Osteoblast (primary cell): Measurements from ENCODE around the gene ME3. TPM values are rescaled to one million over a fixed set of nuclear protein-coding genes. Genes with fewer than 3 reads are reported as not detected.
A peak's percentile ranks its signal among the peaks of the same experiment; 100 is the strongest.

ENCODE experiments used
- DNase-seq: peaks from one replicate; pipeline ENCODE4 v3.0.0; 2011; ENCODE audit warnings: low spot score, mixed read lengths; ENCODE audit not compliant: insufficient read length; ENCODE audit errors: missing footprints
- H2AFZ ChIP-seq: 2 replicates; pipeline ENCODE4 v1.6.0; 2011; ENCODE audit warnings: mild to moderate bottlenecking, low read length
- H3K27ac ChIP-seq: 2 replicates; pipeline ENCODE4 v1.5.1; 2011; ENCODE audit warnings: mild to moderate bottlenecking, low read depth, low read length, moderate library complexity
- H3K27me3 ChIP-seq: 2 replicates; pipeline ENCODE4 v1.6.0; 2012; ENCODE audit warnings: mild to moderate bottlenecking, control low read depth, inconsistent platforms, low read length, moderate library complexity; ENCODE audit not compliant: insufficient read depth
- H3K36me3 ChIP-seq: 2 replicates; pipeline ENCODE4 v1.5.1; 2011; ENCODE audit warnings: mild to moderate bottlenecking, low read length, control low read depth, moderate library complexity; ENCODE audit not compliant: insufficient read depth
- H3K4me1 ChIP-seq: 2 replicates; pipeline ENCODE4 v1.5.1; 2011; ENCODE audit warnings: mild to moderate bottlenecking, low read length, control low read depth, moderate library complexity; ENCODE audit not compliant: insufficient read depth
- H3K4me2 ChIP-seq: 2 replicates; pipeline ENCODE4 v1.6.0; 2011; ENCODE audit warnings: mild to moderate bottlenecking, low read length; ENCODE audit not compliant: insufficient read depth
- H3K4me3 ChIP-seq: fragments of 200-600 bp; sonication (generic); 3 replicates; pipeline ENCODE4 v1.5.1; 2012; ENCODE audit warnings: mild to moderate bottlenecking, low read length, inconsistent platforms; ENCODE audit not compliant: insufficient read depth
- H3K79me2 ChIP-seq: 2 replicates; pipeline ENCODE4 v1.6.0; 2012; ENCODE audit warnings: mild to moderate bottlenecking, low read length, control low read depth, inconsistent platforms; ENCODE audit not compliant: insufficient read depth
- H3K9me3 ChIP-seq: 2 replicates; pipeline ENCODE4 v1.5.1; 2011; ENCODE audit warnings: low read depth, low read length, control low read depth
- H4K20me1 ChIP-seq: 2 replicates; pipeline ENCODE4 v1.6.0; 2012; ENCODE audit warnings: mild to moderate bottlenecking, low read length, control low read depth; ENCODE audit not compliant: insufficient read depth
- CTCF ChIP-seq: IDR thresholded peaks from 2 replicates; pipeline ENCODE4 v1.5.1; 2011; ENCODE audit warnings: mild to moderate bottlenecking, low read depth, low read length, moderate library complexity; ENCODE audit errors: extremely low read depth
- total RNA-seq: library from RNA; depleted of rRNA; stranded (reverse); fragments of >200 nt; gene quantifications from 2 replicates; pipeline ENCODE4 v1.2.3, GENCODE V29; 2012

The ME3 gene
- total RNA-seq, 1 donor, result 70.9 TPM

- H3K4me2 ChIP-seq, result no peak overlapping the region
- TF ChIP-seq CTCF, result no peak
- H3K79me2 ChIP-seq, result no peaks in the 10 kb centered on the region
- H3K4me1 ChIP-seq, result peaks cover 5% of the 10 kb centered on the region
- H3K9me3 ChIP-seq, result no peaks in the 10 kb centered on the region
- no peaks in the 10 kb centered on the region for H3K36me3 ChIP-seq
- no peak overlapping the region for H3K4me3 ChIP-seq
- H2AFZ ChIP-seq, result no peak overlapping the region
- H3K27ac ChIP-seq, result no peak overlapping the region
- no peaks in the 10 kb centered on the region for H3K27me3 ChIP-seq
- no peaks in the 10 kb centered on the region for H4K20me1 ChIP-seq
- no peak for DNase-seq
These were observed 258.4 kb downstream of the ME3 start for GRCh38 chr11:86414032-86414431.

DNA sequence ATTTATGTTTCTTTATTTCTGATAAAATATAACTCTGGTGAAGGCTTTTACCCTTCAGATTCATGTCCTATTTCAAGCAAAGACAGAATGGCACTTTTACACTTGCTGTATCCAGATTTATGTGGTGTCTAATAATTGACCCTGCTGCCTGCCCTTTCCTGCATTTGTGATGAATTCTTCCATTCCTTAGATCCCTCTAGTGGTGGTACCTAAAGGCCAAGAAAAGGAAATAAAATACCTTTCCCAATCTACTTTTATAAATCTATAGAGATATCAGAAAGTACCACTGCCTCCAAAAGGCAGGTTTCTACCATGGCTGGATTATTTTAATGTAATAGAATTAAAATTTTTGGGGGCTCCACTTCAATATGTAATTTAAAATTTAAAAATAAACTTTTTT, 263.6 kb downstream of the ME3 start:
- DNase-seq, result peak; percentile 74
- peak; percentile 50 for TF ChIP-seq CTCF

DNA sequence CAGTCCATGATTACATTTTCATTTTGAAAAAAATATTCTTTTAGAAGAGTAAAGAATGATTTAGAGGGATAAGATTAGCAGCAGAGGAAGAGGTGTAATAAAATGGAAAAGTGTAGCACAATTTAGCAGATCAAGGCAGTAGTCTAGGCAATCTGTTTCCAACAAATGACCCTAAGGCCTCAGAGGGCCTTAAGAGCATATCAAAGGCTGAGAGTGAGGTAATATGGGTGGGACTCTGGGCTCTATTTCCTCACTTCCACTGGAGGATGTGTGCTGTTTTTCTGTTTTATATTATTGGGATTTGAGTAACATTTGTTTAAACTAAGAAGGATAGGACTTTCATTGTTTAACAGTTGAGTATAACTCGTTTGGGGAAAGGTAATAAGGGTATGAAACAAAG, 269.0 kb downstream of the ME3 start:
- Histone ChIP-seq H3K79me2 (no peaks in the 10 kb centered on the region), H4K20me1 (no peaks in the 10 kb centered on the region), H3K36me3 (no peaks in the 10 kb centered on the region), H3K9me3 (no peaks in the 10 kb centered on the region), H2AFZ (peak overlapping the region; percentile 31), H3K4me2 (no peak overlapping the region), H3K27ac (no peak overlapping the region), H3K27me3 (no peaks in the 10 kb centered on the region), H3K4me1 (no peaks in the 10 kb centered on the region), H3K4me3 (no peak overlapping the region)
- DNase-seq, result no peak
- no peak for TF ChIP-seq CTCF

More for the DNA sequence above, 263.6 kb downstream of the ME3 start:
- Histone ChIP-seq H3K27ac (no peak overlapping the region), H3K4me1 (no peaks in the 10 kb centered on the region), H4K20me1 (no peaks in the 10 kb centered on the region), H3K36me3 (no peaks in the 10 kb centered on the region), H3K9me3 (no peaks in the 10 kb centered on the region), H3K27me3 (no peaks in the 10 kb centered on the region), H3K4me3 (no peak overlapping the region), H2AFZ (no peak overlapping the region), H3K79me2 (no peaks in the 10 kb centered on the region), H3K4me2 (no peak overlapping the region)

DNA sequence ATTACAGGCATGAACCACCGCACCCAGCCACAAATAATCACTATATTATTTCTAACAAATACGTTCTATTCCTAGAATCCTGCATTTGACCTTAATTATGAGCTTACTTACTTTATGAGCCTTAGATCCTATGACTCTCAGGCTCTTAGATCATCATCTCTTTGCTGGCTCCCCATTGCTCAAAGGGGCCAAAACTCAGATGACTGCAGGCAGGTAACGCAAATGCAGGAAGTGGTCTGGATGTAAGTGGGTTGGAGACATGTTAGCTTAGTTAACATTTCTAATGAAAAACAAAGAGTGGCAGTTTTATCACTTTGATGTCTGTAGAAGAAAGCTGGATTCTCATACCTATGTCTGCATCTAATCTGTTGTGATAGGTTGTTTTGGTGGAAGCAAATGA, 274.3 kb downstream of the ME3 start:
- H3K9me3 ChIP-seq, result no peaks in the 10 kb centered on the region
- no peak overlapping the region for H3K4me2 ChIP-seq
- no peak overlapping the region for H3K27ac ChIP-seq
- no peak overlapping the region for H3K4me3 ChIP-seq
- no peaks in the 10 kb centered on the region for H3K27me3 ChIP-seq
- H3K79me2 ChIP-seq, result no peaks in the 10 kb centered on the region
- no peaks in the 10 kb centered on the region for H4K20me1 ChIP-seq
- H2AFZ ChIP-seq, result no peak overlapping the region
- peaks cover 29% of the 10 kb centered on the region for H3K4me1 ChIP-seq
- TF ChIP-seq CTCF, result no peak
- no peaks in the 10 kb centered on the region for H3K36me3 ChIP-seq
- no peak for DNase-seq
